GM18508 (cell line): ENCODE results near the gene LAMP5.

Source experiments
- ATAC-seq: cut with Tn5 transposase; IDR thresholded peaks from one replicate; pipeline ENCODE4 v1.9.1; 2021; ENCODE audit warnings: moderate number of reproducible peaks; ENCODE audit not compliant: insufficient read depth, unreplicated experiment

Gene LAMP5

DNA sequence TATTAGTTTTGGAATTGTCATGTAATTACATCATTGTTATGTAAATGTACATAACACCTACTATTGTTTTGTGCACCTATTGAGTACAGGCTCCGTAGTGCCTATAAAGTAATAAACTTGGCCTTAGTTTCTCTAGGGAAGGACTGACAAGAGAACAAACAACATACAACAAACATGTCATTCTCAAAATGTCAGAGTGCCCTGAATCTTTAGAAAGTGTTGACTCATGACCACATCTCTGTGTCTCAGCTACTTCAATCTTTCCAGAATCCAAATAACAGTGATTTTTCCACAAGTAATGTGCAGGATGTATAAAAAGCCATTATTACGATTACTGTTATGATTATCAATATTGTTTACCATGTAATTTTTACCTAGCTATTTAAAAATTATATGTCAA lies 17.2 kb downstream of the LAMP5 start:
- no peak for ATAC-seq

DNA sequence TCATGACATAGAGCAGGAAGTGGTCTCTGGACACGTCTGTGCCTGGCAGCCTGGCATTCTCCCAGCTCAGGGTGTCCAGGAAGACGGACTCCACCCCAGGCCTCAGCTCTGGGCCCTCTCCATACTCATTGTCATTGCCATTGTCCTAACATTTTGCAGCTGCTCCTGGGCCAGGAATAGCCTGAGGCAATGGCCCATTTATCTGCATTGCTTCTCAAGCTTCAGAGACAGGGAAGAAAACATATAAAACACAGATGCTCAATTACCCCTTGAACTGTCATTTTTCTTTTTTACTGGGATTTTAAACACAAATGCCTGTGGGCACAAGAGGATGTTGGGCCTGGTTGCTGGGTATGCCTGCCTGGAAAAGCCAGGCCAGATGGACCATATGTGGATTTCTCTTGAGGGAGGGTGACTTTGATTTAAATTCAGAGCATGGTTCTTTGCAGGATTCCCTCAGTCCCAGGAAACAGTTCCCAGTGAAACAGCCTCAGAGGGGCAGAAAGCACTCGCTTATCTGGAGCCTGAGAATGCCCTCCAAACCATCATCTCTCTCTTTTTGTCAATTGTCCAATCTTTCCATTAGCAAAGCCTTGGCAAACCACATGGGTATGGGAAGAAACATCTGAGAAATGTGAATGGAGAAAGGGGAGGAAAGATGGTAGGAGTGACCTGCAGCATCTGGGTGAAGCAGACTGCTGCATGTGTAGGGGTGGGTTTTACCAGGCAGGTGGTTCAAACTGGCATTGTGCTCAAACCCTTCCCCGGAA lies 17.9 kb downstream of the LAMP5 start:
- ATAC-seq = no peak

DNA sequence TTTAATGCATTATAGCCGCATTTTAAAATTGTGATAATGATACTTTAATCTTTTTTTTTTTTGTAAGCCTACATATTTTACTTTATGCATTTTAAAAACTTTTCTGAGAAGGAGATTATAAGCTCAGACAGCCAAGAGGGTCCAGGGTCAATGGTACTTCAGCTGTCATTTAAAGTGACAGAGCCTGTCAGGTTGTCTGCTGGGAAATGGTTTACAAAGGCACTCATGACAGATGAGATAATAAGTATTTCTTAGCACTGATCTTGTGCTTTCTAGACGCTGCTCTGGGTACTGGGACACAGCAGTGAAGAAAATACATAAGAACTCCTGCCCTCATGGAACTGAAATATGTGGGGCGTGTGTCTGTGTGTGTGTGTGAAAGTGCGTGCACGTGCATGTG lies 19.6 kb downstream of the LAMP5 start:
- ATAC-seq = no peak

DNA sequence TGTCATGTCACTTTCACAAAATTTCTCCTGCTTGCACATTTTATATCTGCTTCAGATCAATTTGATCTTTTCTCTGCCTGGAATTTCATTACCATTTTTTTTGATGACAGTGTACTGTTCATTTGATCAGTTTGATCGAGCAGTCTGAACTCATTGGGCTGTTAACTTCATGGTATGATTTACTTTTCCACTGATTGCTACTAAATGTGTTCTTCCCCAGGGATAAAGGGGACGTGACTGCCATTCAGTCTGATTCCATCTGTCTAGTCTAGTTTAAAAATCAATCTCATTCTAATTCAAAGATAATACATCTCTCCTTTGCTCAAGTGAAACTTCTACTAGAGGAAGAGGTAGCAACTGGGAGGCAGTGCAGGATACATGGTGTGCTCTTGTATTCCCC lies 21.1 kb downstream of the LAMP5 start:
- no peak for ATAC-seq

DNA sequence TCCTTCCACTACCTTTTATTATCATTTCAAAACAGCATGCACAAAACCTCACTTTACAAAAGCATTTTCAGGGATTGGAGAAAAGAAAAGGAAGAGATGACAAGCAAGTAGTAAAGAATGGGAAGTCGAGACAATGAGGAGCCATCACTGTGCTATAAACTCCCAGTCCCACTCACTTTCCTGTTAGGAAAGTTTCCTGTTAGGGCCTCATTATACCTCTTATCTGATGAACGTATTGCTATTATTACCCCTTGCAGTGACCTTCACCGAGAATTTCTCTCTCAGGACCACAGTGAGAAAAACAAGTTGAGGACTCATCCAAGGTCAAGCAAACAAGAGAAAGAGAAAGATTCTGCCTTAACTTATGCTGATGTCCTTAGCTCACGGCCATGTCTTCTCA lies 28.8 kb downstream of the LAMP5 start:
- ATAC-seq = no peak

DNA sequence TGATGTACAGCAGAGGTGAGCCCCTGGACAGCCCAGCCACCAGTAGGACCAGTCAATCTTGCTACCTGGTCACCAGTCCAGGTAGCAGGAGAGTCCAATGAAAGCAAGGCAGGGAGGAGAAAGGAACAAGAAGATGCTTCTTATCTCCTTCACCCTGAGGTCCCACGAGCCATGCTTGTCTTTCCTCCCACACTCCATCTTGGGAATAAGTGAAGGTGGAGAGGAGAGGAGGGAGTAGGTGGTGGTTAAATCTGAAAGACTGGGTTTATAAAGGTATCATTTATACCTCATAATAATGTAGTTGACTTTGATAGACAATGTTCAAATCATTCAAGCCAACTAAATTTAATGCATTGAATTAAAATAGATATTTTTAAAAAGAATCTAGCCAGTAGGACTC lies 35.9 kb downstream of the LAMP5 start:
- ATAC-seq = no peak

DNA sequence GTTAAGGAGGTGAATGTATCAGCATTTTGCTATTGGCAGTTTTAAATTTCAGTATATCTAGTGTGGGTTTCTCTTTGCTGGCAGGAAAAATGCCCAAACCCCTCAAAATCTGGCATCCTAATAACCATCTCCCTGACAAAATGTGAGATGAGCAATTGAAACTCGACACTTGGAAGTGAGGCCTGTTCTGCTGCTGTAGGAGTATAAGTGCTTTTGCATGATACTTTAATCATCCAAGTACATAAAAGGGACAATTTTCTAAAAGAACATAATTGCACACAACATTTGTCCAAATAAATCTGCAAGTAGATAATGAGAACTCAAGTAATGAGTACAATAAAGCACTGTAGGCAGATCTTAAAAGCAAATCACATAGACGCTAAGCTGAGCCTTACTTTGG lies 36.5 kb downstream of the LAMP5 start:
- no peak for ATAC-seq

DNA sequence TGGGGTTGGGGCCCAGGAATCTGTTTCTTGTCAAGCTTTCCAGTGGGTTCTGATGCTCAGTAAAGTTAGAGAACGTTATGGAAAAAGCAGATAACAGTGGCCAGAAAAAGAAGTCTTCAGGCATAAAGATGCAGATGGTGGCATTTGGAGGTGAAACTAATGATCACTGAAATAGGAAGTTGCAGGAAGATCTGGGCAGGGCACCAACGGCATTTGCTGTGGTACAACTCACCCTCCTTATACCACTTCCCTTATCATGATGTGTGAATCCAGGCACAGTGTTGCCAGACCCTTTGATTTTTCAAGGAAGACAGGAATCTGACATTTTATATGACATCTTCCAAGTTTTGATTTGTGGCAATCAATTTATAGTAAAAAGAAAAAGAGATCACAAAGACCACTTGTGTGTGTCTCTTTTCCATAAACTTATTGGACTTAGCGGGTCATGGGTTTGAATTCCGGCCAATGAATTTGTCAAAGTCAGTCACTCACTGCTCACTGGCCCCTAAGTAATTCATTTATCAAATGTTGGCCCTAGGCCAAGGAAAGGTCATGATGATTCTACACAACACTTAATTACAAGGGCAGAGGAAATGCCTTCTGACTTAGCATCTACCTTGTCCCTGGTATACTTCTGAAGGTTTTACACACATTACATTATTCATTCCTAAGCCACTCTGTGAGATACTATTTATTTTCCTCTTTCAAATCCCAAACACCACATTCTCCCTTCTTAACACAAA lies 37.6 kb downstream of the LAMP5 start:
- ATAC-seq = no peak

DNA sequence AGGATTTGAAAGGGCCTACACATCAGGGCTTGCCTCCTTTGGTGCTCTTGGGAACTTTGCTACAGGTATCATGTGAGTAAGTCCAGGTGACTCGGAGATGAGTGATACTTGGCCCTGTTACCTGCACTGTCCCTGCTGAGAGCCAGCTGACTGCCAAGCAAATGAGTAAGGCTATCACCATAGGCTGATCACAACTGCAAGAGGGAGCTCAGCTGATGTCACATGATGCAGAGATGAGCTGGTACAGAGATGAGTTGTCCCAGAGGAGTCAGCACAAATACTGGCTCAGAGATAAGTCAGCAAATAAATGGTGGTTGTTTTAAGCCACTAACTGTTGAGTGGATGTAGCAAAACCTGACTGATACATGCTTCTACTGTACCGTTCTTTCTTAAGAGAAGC lies 41.4 kb downstream of the LAMP5 start:
- no peak for ATAC-seq

DNA sequence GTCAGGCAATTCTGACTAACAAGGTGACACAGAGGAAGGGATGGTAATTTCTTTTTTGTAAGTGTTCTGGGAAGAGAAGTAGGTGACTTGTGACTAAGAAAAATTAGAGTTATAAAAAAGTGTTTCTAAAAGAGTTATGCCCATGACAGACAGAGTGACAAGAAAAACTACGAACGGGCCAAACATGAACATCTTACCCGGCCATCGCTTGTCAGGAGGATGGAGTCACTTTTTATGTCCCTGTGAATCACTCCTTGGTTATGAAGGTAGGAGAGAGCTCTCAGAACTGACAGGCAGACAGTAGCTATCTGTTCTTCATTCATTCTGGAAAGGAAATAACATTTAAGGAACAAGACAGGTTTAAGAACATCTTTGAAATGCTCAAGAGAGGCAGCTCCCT lies 43.0 kb downstream of the LAMP5 start:
- no peak for ATAC-seq

DNA sequence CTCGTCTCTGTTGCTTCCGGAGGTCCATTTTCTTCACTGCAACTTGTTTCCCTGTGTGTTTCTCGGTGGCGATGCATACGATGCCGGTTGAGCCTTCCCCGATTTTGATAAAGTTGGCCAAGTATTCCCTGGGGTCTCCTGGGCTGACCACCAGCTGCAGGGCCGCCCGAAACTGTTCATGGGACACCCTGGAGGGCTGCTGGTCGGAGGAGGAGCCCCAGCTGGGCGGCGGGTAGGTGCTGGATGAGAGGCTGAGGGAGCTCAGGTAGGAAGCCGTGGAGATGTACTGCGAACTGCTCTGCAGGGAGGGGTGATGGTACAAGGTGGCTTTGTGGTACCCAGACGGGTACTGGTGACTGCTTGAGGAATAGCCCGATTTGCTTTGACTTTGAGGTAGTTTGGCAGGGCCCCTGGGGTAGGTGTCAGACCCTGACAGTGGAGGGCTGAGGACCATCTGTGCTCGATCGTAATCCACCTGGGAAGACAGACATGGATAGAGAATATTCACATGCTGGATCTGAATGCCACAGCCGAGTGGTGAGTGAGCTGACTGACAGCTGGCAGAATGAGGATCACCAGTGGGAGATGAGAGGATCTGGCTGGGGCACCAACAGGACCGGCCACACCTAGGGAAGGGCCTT lies 51.6 kb downstream of the LAMP5 start:
- ATAC-seq = no peak

DNA sequence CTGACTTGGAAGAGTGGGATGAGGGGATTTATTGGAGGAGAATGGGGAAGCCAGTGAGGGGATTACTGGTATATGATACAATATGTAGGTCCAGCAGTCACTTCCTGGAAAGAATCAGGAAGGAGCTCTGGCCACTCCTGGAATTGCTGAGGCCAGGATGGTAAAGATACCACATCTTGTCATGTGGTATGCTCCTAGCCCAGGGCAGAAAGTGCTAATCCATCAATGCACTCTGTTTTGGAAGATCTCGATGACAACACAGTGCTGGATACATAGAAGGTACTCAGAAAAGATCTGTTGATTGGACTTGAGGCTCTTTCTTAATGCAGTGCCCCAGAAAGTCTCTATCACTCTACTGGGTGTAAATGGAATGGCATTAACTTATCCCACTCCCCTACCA lies 52.6 kb downstream of the LAMP5 start:
- no peak for ATAC-seq

DNA sequence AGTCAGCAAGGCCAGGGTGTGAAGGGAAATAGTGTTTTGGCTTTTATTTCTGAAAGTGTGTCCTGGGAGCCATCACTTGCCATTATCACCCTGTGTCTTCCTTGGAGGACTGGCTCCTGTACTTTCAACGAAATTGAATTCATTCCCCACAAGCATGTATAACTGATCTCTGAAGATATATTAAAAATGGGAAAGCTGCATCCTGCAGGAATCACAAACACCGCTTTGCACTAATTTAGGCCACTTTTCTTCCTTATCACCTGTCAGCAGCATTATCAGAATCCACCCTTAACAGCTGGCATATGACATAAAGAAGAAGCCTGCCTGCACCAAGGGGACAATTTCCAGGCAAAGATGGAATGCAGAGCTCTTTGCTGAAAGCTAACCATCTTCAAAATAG lies 56.2 kb downstream of the LAMP5 start:
- no peak for ATAC-seq

DNA sequence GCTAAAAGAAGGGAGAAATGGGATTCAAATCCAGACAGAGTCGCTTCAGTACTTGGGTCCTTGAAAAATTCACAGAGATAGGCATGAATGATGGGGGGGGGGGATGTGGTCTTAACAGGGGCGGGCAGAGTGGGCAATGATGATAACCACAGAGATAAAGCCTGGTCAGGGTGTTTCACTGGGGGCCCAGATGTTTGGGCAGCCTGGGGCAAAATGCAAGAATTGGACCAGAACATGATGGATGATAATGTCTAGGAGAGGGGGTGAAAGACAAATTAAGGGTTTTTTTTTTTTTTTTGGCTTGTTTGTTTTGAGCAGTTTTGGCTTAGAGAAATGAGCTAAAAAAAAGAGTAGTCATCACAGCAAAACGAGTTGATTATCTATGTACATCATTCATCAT lies 57.4 kb downstream of the LAMP5 start:
- no peak for ATAC-seq

DNA sequence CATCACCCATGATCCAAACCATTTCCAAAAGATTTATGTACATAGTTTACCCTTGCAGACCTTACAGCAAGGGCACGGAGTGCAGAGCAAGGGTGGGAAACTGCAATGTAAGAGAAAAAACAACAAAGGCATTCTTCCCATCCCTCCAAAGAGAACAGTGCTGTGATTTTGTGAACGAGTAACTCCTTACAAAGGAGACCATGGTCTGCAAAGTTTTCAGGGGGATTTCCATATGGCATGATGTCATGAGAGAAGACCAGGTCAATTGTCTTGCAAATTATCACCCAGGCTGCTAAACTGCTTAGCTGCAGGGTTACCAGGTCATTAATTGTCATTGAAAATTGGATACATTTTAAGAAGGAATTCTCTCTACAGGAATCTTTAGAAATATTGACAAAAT lies 58.3 kb downstream of the LAMP5 start:
- no peak for ATAC-seq

DNA sequence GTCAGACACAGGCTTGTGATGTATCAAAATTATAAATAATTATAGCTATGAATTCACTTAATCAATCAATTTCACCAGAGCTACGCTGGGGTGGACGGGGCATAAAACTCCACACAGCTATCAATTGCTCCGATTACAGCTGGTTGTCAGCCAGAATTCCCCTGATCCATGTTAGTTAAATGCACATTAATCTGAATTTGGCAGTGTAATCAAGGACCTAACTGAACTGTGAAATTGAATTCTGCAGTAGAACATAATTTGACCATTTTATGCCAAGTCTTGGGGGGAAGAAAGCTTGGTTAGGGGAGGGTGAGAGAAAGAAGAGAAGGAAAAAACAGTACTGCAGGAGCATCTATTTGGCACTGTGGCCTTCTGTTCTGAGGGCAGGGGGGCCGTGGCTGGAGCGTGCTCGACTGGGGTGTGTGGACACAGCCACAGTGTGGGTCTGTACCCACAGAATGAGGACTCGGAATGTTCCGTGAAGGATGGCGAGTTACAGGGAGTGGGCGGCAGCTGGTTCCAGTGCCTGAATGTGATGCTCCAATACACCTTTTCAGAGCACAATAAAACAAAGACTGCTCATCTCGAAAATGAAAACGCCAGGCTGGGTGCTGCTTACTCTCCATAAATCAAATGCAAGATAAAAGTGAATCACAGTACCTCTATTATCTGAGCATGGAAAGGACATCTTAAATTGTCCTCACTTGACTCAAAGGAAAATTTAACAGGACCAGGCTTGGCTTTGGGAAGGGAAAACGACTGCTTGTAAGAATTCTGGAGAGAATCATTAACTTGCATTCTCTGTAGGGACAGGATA lies 59.2 kb downstream of the LAMP5 start:
- ATAC-seq = no peak

DNA sequence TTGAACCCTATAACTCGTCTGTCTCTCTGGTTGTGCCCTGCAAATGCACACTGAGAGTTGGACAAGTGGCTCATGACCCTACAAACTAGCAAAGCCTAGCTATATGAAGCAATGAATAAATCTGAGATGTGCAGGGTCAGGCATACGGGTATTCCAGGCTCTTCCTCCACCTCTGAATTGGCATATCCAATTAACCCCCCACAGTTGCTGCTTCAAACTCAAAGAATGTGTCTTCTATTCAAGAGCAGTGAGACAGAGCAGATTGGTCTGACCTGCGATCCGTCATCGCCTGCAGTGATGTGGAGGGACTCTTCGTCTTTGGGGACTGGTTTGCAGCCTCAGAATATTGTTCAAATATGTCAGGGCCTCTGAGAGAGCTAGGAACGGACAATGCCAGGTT lies 59.8 kb downstream of the LAMP5 start:
- ATAC-seq = no peak

DNA sequence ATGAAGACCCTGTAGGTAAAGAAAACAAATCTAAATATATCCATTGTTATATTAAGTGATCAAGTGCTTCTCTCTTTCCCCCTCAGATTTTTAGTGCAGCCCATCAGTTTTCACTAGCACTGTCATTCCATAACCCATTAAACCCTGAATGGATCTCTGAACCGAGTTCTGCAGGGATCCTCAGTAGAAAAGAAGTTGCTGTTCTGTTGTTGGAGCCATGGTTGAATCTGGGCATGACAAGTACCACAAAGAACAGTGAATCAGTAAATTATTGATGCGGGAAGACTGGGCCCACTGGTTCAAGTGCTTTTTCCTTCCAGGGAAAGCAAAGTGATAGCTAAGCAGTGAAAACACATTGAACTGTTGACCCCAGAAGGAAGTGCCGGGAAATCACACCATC lies 60.4 kb downstream of the LAMP5 start:
- ATAC-seq = no peak

DNA sequence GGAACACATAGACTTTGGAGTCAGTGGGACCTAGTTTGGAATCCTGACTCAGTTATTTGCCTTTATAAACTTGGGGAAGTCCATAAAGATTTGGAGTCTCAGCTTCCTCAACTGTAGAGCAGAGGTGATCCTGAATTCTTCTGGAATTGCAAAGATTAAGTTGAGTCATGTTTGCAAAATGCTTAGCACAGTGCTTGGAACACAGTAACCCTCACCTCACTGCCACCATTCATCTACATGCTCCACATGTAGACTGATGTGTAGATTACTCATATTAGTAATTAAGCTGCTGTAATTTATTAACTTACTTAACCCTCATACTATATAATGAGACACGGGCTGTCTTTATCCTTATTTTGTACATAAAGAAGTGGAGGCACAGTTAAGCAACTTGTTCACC lies 61.4 kb downstream of the LAMP5 start:
- no peak for ATAC-seq

DNA sequence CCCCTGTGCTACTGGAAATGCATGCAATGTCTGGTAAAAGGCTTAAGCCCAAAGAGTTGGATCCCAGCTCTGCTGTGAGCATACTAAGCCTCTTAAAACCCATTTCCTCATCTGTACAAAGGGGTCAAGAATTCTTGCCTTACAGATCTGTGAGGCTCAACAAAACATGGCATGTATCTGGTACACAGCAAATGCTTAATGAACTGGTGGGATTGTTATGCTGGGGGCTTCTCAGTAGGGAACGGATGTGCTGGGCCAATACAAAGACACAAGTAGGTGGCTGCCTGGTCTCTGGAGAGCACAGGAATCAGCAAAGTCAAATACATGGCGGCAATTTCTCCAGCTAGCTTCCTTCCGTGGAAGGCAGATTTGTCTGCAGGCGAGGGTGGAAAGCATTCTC lies 62.3 kb downstream of the LAMP5 start:
- no peak for ATAC-seq

DNA sequence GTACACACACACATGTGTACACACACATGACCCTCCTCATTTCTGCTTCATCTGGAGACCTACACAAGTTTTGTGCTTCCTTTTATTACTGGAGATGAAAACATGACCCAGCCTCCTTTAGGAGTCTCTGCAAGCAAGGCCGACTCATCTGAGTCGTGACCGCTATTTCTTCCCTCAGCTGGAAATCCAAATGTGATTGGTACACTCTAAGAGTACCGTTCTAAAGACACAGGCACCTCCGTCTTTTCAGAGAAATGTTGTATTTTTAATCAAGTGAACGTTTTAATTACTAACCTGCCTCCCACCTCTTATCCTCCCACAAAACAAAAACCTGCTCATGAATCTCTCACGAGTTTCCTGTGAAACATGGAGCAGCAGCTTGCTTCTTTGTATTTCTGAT lies 63.0 kb downstream of the LAMP5 start:
- no peak for ATAC-seq
